Osteoblast (primary cell): ENCODE results near the gene ZC2HC1B. TPM values are rescaled to one million over a fixed set of nuclear protein-coding genes. Genes with fewer than 3 reads are reported as not detected.

ENCODE experiments used
- DNase-seq: peaks from one replicate; pipeline ENCODE4 v3.0.0; 2011; ENCODE audit warnings: low spot score, mixed read lengths; ENCODE audit not compliant: insufficient read length; ENCODE audit errors: missing footprints
- H2AFZ ChIP-seq: 2 replicates; pipeline ENCODE4 v1.6.0; 2011; ENCODE audit warnings: mild to moderate bottlenecking, low read length
- H3K27ac ChIP-seq: 2 replicates; pipeline ENCODE4 v1.5.1; 2011; ENCODE audit warnings: mild to moderate bottlenecking, low read depth, low read length, moderate library complexity
- H3K27me3 ChIP-seq: 2 replicates; pipeline ENCODE4 v1.6.0; 2012; ENCODE audit warnings: mild to moderate bottlenecking, control low read depth, inconsistent platforms, low read length, moderate library complexity; ENCODE audit not compliant: insufficient read depth
- H3K36me3 ChIP-seq: 2 replicates; pipeline ENCODE4 v1.5.1; 2011; ENCODE audit warnings: mild to moderate bottlenecking, low read length, control low read depth, moderate library complexity; ENCODE audit not compliant: insufficient read depth
- H3K4me1 ChIP-seq: 2 replicates; pipeline ENCODE4 v1.5.1; 2011; ENCODE audit warnings: mild to moderate bottlenecking, low read length, control low read depth, moderate library complexity; ENCODE audit not compliant: insufficient read depth
- H3K4me2 ChIP-seq: 2 replicates; pipeline ENCODE4 v1.6.0; 2011; ENCODE audit warnings: mild to moderate bottlenecking, low read length; ENCODE audit not compliant: insufficient read depth
- H3K4me3 ChIP-seq: fragments of 200-600 bp; sonication (generic); 3 replicates; pipeline ENCODE4 v1.5.1; 2012; ENCODE audit warnings: mild to moderate bottlenecking, low read length, inconsistent platforms; ENCODE audit not compliant: insufficient read depth
- H3K79me2 ChIP-seq: 2 replicates; pipeline ENCODE4 v1.6.0; 2012; ENCODE audit warnings: mild to moderate bottlenecking, low read length, control low read depth, inconsistent platforms; ENCODE audit not compliant: insufficient read depth
- H3K9me3 ChIP-seq: 2 replicates; pipeline ENCODE4 v1.5.1; 2011; ENCODE audit warnings: low read depth, low read length, control low read depth
- H4K20me1 ChIP-seq: 2 replicates; pipeline ENCODE4 v1.6.0; 2012; ENCODE audit warnings: mild to moderate bottlenecking, low read length, control low read depth; ENCODE audit not compliant: insufficient read depth
- total RNA-seq: library from RNA; depleted of rRNA; stranded (reverse); fragments of >200 nt; gene quantifications from 2 replicates; pipeline ENCODE4 v1.2.3, GENCODE V29; 2012
- TF ChIP-seq, protein P1 (sequence below): IDR thresholded peaks from 2 replicates; pipeline ENCODE4 v1.5.1; 2011; ENCODE audit warnings: mild to moderate bottlenecking, low read depth, low read length, moderate library complexity; ENCODE audit errors: extremely low read depth

Gene ZC2HC1B
- total RNA-seq, 1 donor: not detected

- Histone ChIP-seq H3K4me3 (no peak overlapping the region), H3K9me3 (no peaks in the 10 kb centered on the region), H3K4me2 (no peak overlapping the region), H3K36me3 (peaks cover 10% of the 10 kb centered on the region), H3K27ac (no peak overlapping the region), H3K4me1 (no peaks in the 10 kb centered on the region), H3K79me2 (no peaks in the 10 kb centered on the region), H4K20me1 (no peaks in the 10 kb centered on the region), H2AFZ (no peak overlapping the region), H3K27me3 (peaks cover 6% of the 10 kb centered on the region)
- DNase-seq: no peak
- TF ChIP-seq, protein P1, sequence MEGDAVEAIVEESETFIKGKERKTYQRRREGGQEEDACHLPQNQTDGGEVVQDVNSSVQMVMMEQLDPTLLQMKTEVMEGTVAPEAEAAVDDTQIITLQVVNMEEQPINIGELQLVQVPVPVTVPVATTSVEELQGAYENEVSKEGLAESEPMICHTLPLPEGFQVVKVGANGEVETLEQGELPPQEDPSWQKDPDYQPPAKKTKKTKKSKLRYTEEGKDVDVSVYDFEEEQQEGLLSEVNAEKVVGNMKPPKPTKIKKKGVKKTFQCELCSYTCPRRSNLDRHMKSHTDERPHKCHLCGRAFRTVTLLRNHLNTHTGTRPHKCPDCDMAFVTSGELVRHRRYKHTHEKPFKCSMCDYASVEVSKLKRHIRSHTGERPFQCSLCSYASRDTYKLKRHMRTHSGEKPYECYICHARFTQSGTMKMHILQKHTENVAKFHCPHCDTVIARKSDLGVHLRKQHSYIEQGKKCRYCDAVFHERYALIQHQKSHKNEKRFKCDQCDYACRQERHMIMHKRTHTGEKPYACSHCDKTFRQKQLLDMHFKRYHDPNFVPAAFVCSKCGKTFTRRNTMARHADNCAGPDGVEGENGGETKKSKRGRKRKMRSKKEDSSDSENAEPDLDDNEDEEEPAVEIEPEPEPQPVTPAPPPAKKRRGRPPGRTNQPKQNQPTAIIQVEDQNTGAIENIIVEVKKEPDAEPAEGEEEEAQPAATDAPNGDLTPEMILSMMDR: no peak
Measured at GRCh38 chr6:143959927-143960326, 95.7 kb downstream of the ZC2HC1B start.

DNA sequence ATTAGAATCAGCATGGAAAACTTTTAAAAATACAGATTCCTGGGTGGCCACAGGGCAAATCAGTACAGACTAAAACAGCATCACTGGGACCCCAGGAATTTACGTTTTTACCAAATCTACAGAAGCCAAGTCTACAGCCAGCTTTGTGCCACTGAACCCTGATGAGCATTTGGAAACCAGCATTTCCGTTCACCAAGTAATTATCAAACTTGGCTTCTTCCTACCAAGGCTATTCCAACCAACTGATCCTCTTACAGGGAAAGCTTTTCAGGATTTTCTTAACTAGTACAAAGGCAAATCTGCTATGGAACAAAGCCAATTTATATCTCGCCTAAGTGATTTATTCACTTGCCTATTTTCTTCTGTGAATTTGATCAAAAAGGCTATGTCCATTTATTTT lies 96.8 kb downstream of the ZC2HC1B start:
- H3K27ac ChIP-seq: no peak overlapping the region
- no peaks in the 10 kb centered on the region for H4K20me1 ChIP-seq
- H3K4me2 ChIP-seq: no peak overlapping the region
- no peaks in the 10 kb centered on the region for H3K79me2 ChIP-seq
- DNase-seq: no peak
- no peak overlapping the region for H2AFZ ChIP-seq
- H3K27me3 ChIP-seq: peaks cover 6% of the 10 kb centered on the region
- TF ChIP-seq, protein P1: no peak
- H3K4me1 ChIP-seq: peaks cover 8% of the 10 kb centered on the region
- no peaks in the 10 kb centered on the region for H3K9me3 ChIP-seq
- no peak overlapping the region for H3K4me3 ChIP-seq
- peaks cover 10% of the 10 kb centered on the region for H3K36me3 ChIP-seq

- TF ChIP-seq, protein P1: peak; percentile 53
- H3K4me3 ChIP-seq: no peak overlapping the region
- peak overlapping the region; percentile 11 for H3K4me2 ChIP-seq
- no peak for DNase-seq
- no peak overlapping the region for H3K27ac ChIP-seq
- H3K79me2 ChIP-seq: no peaks in the 10 kb centered on the region
- H3K27me3 ChIP-seq: peaks cover 6% of the 10 kb centered on the region
- no peaks in the 10 kb centered on the region for H3K9me3 ChIP-seq
- H4K20me1 ChIP-seq: no peaks in the 10 kb centered on the region
- H2AFZ ChIP-seq: no peak overlapping the region
- peaks cover 17% of the 10 kb centered on the region for H3K4me1 ChIP-seq
- peaks cover 10% of the 10 kb centered on the region for H3K36me3 ChIP-seq
Measured at GRCh38 chr6:143961886-143962878, 97.9 kb downstream of the ZC2HC1B start.
